Lower lobe of right lung (tissue), 2 donors: Measurements from ENCODE around the gene OR8J1. TPM values are rescaled to one million over a fixed set of nuclear protein-coding genes. Genes with fewer than 3 reads are reported as not detected.
"Not testable (repeated sequence)": the region's sequence is repeated elsewhere in the genome, so short reads cannot be mapped to it uniquely, and the experiment has no call there.

Source experiments
- ATAC-seq, 2 donors: fragments of 200-7000 bp; cut with Tn5 transposase; one replicate each; pipeline ENCODE4 v1.9.1; 2020 to 2022; ENCODE audit warnings: mild to moderate bottlenecking in 2 of 2, moderate library complexity in 2 of 2
- DNase-seq: peaks from one replicate; pipeline ENCODE4 v3.0.0-alpha.2; 2020
- H3K27ac ChIP-seq: fragments of 200-600 bp; one replicate; pipeline ENCODE4 v1.8.0; 2022
- H3K27me3 ChIP-seq: fragments of 200-600 bp; one replicate; pipeline ENCODE4 v1.8.0; 2022; ENCODE audit warnings: low read depth
- H3K36me3 ChIP-seq: fragments of 200-600 bp; one replicate; pipeline ENCODE4 v1.8.0; 2022; ENCODE audit warnings: mild to moderate bottlenecking
- H3K4me1 ChIP-seq: fragments of 200-600 bp; one replicate; pipeline ENCODE4 v1.8.0; 2022
- H3K4me3 ChIP-seq: fragments of 200-600 bp; one replicate; pipeline ENCODE4 v1.8.0; 2022; ENCODE audit warnings: mild to moderate bottlenecking
- H3K9me3 ChIP-seq: fragments of 200-600 bp; one replicate; pipeline ENCODE4 v1.8.0; 2022
- intact Hi-C: fragments of 100-400 bp; cut with DNase I; formaldehyde crosslinking; loops from one replicate; pipeline ENCODE4 v1.11.0; 2022
- total RNA-seq: library from RNA; stranded (reverse); fragmentation: NEBNext Ultra II Directional; extraction: Animal tissue kit (Norgen Biotek cat#: 25700); gene quantifications from one replicate; pipeline ENCODE4 v1.2.1, GENCODE V29; 2021
- TF ChIP-seq, protein P1 (sequence below): fragments of 200-600 bp; IDR thresholded peaks from one replicate; pipeline ENCODE4 v1.8.0; 2022; ENCODE audit warnings: antibody characterized with exemption, mild to moderate bottlenecking
- donor health status: DM: no; HTN: yes; CAD: no; lungs with severe emphysema.

The OR8J1 gene
- total RNA-seq, 1 donor from 2014 or later, result not detected

DNA sequence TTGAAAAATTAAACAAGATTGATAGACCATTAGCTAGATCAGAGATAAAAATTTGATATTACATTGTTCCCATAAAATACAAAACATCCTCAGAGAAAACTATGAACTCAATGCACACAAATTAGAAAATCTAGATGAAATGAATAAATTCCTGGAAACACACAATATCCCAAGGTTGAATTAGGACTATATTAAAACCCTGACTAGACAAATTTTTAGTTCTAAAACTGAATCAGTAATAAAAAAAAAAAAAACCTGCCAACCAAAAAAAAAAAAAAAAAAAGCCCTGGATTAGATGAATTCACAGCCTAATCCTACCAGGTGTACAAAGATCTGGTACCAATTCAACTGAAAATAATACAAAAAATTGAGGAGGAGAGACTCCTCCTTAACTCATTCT lies 13.8 kb upstream of the OR8J1 start:
- no peaks in the 10 kb centered on the region for H3K27me3 ChIP-seq
- ATAC-seq (no peak), DNase-seq (no peak)
- no peak overlapping the region for H3K27ac ChIP-seq
- H3K4me3 ChIP-seq, result no peak overlapping the region
- TF ChIP-seq, protein P1, sequence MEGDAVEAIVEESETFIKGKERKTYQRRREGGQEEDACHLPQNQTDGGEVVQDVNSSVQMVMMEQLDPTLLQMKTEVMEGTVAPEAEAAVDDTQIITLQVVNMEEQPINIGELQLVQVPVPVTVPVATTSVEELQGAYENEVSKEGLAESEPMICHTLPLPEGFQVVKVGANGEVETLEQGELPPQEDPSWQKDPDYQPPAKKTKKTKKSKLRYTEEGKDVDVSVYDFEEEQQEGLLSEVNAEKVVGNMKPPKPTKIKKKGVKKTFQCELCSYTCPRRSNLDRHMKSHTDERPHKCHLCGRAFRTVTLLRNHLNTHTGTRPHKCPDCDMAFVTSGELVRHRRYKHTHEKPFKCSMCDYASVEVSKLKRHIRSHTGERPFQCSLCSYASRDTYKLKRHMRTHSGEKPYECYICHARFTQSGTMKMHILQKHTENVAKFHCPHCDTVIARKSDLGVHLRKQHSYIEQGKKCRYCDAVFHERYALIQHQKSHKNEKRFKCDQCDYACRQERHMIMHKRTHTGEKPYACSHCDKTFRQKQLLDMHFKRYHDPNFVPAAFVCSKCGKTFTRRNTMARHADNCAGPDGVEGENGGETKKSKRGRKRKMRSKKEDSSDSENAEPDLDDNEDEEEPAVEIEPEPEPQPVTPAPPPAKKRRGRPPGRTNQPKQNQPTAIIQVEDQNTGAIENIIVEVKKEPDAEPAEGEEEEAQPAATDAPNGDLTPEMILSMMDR, result no peak
- no peaks in the 10 kb centered on the region for H3K4me1 ChIP-seq
- no peaks in the 10 kb centered on the region for H3K36me3 ChIP-seq
- intact Hi-C loops, result no loop called here
- H3K9me3 ChIP-seq, result no peaks in the 10 kb centered on the region

DNA sequence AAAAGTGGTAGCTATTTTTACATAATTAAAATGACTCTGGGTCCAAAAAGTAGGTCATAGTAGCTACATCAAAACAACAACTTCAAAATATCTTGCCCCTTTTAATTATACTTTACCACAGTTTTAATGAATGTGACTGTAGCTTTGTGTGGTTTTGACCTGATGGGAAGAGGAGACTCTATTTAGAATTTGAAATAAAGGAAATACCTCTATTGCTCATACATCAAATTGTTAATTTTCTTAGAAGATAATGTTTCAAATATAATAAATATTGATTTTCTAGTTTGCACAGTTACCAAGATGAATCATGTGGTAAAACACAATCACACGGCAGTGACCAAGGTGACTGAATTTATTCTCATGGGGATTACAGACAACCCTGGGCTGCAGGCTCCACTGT lies 8.4 kb upstream of the OR8J1 start, which contains the start of gene OR8K1:
OR8K1 (plus strand) TSS at position 301 of the 400 bp plus-strand sequence; CDS start at position 301, 0 bp downstream.
- Histone ChIP-seq H3K4me1 (no peaks in the 10 kb centered on the region), H3K27me3 (no peaks in the 10 kb centered on the region), H3K27ac (no peak within 1 kb of the TSS), H3K9me3 (no peaks in the 10 kb centered on the region), H3K36me3 (no peaks in the 10 kb centered on the region), H3K4me3 (no peak within 1 kb of the TSS)
- ATAC-seq (no peak), DNase-seq (no peak)
- intact Hi-C loops, result no loop called here
- TF ChIP-seq, protein P1, result no peak

DNA sequence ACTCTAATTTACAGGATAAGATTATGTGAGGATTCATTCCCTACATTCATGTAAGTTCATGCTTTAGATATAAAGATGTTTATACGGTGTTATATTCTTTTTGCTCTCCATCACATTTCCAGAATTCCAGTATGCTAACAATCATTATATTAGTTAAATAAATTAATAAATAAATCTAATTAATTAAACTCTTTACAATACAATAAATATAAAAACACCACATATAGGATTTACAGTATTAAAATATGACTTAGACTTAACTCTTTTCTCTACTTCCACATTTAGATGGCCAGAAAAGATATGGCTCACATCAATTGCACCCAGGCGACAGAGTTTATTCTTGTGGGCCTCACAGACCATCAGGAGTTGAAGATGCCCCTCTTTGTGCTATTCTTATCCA lies 21.2 kb downstream of the OR8J1 start, which contains the start of gene OR8U1:
OR8U1 (plus strand) TSS at position 301 of the 400 bp plus-strand sequence; CDS start at position 301, 0 bp downstream.
- ATAC-seq (no peak), DNase-seq (no peak)
- H3K27ac ChIP-seq, result no peak within 1 kb of the TSS
- H3K27me3 ChIP-seq, result no peaks in the 10 kb centered on the region
- intact Hi-C loops, result no loop called here
- no peaks in the 10 kb centered on the region for H3K36me3 ChIP-seq
- TF ChIP-seq, protein P1, result no peak
- no peaks in the 10 kb centered on the region for H3K9me3 ChIP-seq
- H3K4me1 ChIP-seq, result no peaks in the 10 kb centered on the region
- H3K4me3 ChIP-seq, result no peak within 1 kb of the TSS

DNA sequence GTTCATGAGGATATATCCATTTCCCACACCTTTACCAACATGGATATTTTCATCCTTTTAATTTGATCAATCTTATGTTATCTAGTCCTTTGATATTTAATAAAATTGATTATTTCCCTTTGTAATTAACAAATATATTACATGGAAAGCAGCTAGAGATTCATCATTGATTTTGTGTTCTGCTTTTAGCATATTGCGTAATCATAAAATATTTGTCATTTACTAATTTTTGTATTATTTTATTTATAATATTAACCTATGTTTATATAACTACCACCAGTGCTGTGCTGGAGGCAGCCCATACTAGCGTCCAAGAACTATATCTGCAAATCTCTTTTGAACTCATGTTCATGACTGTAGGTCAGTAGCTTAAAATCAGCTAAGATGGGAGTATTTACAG lies 26.0 kb downstream of the OR8J1 start:
- no peak for ATAC-seq
- Histone ChIP-seq H3K36me3 (no peaks in the 10 kb centered on the region), H3K27me3 (no peaks in the 10 kb centered on the region), H3K4me1 (no peaks in the 10 kb centered on the region), H3K27ac (no peak overlapping the region), H3K4me3 (no peak overlapping the region), H3K9me3 (no peaks in the 10 kb centered on the region)
- TF ChIP-seq, protein P1, result no peak
- intact Hi-C loops, result no loop called here
- no peak for DNase-seq

DNA sequence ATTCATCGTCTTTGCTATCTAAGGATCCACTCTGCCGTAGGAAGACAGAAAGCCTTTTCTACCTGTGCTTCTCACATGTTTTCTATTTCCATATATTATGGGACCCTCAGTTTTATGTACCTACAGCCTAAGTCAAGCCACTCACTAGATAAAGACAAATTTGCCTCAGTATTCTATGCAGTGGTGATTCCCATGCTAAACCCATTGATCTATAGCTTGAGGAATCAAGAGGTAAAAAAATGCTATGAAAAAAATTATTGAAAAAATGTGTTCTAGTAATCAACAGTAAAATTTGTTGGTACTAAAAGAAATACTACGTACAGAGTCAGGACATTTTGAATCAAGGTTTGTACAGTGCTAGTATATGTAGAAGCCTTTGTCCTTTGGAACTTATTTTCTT lies 40.3 kb downstream of the OR8J1 start:
- TF ChIP-seq, protein P1, result no peak
- Histone ChIP-seq H3K4me1 (no peaks in the 10 kb centered on the region), H3K36me3 (no peaks in the 10 kb centered on the region), H3K27me3 (no peaks in the 10 kb centered on the region), H3K9me3 (no peaks in the 10 kb centered on the region), H3K4me3 (no peak overlapping the region), H3K27ac (no peak overlapping the region)
- ATAC-seq (no peak), DNase-seq (no peak)
- intact Hi-C loops, result no loop called here

DNA sequence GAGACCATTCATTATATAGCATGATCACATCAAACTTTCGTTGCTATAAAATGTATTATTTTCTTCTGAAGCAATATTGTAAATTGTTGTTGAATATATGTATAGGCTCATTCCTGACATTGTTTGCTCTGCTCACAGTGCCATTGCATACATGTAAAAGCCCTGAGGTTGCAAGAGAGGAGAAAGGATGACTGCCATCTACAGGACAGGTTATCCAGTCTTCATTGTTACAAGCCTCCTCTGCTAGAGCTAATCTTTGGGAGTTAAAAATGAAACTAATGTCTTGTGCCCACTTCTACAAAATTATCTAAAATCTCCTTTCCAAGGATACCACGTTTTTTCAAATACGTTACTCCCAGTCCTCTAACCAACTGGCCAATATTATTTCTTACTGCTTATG lies 42.0 kb downstream of the OR8J1 start:
- no peaks in the 10 kb centered on the region for H3K9me3 ChIP-seq
- DNase-seq (no peak), ATAC-seq (no peak)
- intact Hi-C loops, result no loop called here
- H3K27me3 ChIP-seq, result no peaks in the 10 kb centered on the region
- H3K36me3 ChIP-seq, result no peaks in the 10 kb centered on the region
- no peak overlapping the region for H3K27ac ChIP-seq
- H3K4me3 ChIP-seq, result no peak overlapping the region
- no peaks in the 10 kb centered on the region for H3K4me1 ChIP-seq
- TF ChIP-seq, protein P1, result no peak

DNA sequence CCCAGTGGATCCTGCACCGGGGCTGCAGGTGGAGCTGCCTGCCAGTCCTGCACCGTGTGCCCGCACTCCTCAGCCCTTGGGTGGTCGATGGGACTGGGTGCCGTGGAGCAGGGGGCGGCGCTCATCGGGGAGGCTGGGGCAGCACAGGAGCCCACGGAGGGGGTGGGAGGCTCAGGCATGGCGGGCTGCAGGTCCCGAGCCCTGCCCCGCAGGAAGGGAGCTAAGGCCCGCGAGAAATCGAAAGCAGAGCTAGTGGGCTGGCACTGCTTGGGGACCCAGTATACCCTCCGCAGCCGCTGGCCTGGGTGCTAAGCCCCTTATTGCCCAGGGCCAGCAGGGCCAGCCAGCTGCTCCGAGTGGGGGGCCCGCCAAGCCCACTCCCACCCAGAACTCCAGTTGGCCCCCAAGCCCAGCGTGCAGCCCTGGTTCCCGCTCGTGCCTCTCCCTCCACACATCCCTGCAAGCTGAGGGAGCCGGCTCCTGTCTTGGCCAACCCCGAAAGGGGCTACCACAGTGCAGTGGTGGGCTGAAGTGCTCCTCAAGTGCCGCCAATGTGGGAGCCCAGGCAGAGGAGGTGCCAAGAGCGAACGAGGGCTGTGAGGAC lies 47.9 kb downstream of the OR8J1 start:
- intact Hi-C loops, H3K27ac ChIP-seq, H3K4me3 ChIP-seq, ATAC-seq, H3K9me3 ChIP-seq, H3K27me3 ChIP-seq, H3K4me1 ChIP-seq, DNase-seq, H3K36me3 ChIP-seq: not testable (repeated sequence)
